HG02885 (cell line): ENCODE measurements around the gene SUN2.

ENCODE experiments used
- ATAC-seq: cut with Tn5 transposase; IDR thresholded peaks from one replicate; pipeline ENCODE4 v1.9.1; 2021; ENCODE audit warnings: mild to moderate bottlenecking; ENCODE audit not compliant: unreplicated experiment, poor library complexity

The SUN2 gene

GRCh38 chr22:38777087-38777671 is 21.4 kb upstream of the SUN2 start:
- ATAC-seq, result no peak

DNA sequence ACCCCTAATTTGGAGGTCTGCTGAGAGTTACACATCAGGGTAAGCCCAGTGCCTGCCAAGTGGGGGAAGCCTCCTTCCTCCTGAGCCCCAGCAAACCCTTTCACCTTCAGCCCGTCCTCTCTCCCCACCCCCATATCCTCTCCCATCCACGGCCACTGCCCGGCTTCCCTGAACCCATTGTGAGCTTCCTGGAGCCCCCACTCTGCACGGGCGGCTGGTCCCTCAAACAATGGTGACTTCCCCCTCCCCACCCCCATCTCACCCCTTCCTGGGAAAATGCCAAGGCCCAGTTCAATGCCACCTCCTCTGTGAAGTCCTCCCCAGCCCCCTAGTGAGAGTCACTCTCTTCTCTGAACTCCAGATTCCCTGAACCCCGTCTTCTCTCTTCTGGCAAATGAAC is 20.3 kb upstream of the SUN2 start:
- no peak for ATAC-seq

DNA sequence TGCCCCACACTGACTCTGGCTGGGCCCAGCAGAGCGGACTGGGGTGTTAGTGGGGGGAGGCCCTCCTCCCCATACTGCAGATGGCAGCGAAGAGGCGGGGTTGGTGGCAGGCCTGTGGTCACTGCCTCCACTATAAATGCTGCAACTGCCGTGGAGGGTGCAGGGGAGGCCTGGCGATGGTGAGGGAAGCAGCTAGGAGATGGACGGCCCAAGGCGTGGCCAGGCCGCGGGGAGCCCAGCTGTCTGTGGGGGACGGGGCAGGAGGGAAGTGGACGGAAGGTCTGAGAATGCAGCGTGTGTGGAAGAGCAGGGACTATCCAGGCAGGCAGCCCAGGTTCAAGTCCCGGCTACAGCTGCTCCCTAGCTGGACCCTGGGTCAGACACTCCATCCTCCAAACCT is 19.9 kb upstream of the SUN2 start:
- ATAC-seq, result no peak

DNA sequence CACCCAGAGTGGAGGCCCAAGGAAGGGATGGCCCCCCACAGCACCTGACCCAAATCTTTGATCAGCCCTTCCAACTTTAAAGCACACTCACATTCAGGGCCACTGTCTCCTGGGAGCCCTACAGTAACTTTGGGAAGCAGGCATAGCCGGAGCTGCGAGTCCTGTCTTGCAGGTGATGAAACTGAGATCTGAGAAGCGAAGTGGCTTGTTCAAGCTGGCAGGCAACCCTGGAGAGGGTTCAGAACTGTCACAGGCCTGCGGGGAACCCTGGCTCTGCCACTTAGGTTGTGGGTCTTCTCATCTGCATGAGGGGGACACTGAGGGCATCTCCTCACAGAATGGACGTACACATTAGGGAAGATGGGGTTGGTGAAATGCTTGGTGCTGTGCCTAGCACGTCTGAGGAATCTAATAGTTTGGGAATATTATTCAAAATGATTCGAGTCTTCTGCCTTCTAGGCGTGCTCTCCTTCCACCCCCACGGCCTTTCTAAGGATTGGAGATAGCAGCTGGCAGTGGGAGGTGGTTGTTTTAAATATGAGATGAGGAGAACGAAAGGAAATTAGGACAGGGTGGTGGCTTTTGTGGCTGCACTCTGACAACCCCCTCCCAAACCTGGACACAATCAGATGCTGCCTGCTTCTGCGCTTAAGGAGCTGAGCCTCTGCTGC is 18.8 kb upstream of the SUN2 start:
- no peak for ATAC-seq

DNA sequence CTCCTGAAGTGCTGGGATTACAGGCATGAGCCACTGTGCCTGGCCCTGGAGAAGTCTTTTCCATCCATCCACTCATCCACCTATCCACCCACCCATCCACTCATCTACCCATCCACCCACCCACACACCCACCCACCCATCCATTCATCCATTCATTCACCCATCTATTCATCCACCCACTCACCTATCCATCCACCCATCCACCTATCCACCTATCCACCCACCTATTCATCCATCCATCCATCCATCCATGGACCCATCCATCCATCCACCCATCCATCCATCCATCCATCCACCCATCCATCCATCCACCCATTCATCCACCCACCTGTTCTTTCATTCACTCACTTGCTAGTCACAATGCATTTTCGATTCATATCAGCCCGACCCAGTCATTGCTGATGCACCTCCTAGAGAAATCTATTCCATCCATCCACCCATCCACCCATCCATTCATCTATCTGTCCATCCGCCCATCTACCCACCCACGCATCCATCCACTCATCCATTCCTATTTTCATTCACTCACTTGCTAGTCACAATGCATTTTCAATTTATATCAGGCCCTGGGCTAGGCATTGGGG is 17.7 kb upstream of the SUN2 start:
- no peak for ATAC-seq

DNA sequence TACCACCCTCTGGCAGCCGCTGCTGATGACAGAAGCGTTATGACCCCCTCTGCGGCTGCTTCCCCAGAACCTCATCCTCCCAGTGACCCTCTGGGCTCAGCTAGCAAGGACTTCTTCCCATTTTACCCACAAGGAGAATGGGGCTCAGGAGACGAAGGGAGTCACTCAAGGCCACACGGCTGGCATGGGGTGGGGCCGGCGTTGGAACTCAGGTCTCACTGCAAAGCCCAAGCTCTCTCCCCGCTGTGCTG is 16.8 kb upstream of the SUN2 start:
- ATAC-seq, result no peak

- no peak for ATAC-seq
Observed at GRCh38 chr22:38770257-38770949, 14.6 kb upstream of the SUN2 start.

- ATAC-seq, result no peak
Observed at GRCh38 chr22:38768036-38768435, 12.2 kb upstream of the SUN2 start.

DNA sequence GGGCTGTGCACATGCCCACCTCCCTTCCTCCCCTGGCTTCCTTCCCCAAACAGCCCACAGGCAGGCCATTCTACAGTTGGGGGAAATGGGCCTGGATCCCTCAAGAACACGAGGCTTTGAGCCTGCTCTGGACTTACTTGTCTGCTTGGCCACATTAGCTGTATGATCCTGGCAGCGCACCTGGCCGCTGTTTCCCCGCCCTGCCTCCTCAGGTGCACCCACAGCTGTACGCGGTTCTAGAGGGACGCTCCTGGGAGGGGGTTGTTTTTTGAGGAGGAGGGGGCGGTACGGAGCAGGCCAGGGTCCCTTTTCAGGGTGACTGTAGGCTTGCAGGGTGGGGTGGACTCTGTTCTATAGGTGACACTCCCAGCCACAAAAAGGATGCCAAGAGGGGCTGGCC is 11.5 kb upstream of the SUN2 start:
- no peak for ATAC-seq

DNA sequence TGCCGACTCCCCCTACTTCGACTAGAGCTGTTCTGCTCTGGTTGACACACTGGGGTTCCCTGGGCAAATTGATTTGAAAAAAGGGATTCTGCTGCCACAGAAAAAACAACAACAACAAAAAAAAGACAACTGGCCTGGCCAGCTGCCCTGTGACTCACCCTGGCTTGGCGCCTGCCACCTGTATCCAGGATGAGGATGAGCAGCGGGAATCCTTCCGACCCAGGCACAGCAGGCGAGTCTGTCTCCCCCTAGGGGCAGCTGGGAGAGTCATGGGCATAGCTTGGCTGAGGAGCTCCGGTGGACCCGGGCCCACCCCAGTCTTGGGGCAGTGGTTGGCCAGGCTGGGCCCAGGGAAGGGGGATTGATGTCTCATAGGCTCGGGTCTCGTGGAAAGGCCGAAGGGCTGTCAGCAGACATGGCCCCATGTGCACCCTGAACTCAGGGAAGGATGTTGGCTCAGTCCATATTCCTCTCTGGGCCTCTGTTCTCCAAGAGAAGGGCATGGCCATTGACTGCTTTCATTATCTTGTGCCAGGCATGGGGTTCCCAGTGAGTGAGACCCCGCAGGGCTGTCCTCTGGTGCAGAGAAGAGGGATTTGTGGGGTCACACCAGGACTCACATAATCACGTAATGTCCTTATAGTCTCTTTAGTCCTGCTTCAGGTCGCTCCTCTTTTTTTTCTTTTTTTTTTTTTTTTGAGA is 10.4 kb upstream of the SUN2 start:
- no peak for ATAC-seq

GRCh38 chr22:38762551-38762983 is 6.8 kb upstream of the SUN2 start:
- ATAC-seq, result no peak

- no peak for ATAC-seq
Observed at GRCh38 chr22:38761202-38762162, 5.7 kb upstream of the SUN2 start.

DNA sequence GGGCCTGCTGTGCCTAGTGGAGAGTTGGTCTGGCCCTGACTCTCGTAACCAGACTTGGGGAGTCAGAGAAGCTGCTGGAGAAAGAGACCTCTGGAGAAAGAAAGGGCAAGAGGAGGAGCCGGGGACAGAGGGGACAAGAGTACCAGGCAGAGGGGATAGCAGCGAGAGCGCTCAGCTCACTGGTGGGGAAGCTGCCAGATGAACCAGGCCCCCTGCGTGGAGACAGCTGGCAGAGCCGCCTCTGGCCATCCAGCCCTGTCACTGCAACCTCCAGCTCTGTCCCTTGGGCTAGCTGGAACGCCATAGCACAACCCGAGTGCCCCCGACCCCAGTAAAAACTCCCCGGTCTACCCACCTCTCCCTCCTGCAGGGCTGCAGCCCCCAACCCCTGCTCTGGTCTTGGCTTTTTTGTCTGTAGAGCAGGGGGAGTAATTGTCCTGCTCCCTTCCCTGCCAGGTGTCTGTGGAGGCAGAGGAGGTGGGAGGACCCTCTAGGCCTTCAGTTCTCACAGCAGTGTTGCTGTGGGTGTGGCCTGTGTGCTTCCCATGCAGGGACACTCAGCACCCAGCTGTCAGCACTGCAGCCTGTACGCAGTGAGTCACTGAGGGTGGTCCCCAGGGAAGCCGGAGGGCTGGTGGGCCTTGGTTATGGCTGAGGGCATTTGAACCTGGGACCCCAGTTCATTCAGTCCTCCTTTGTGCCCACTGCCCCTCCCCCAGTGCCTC is 4.8 kb upstream of the SUN2 start:
- ATAC-seq, result no peak

- ATAC-seq, result no peak
Observed at GRCh38 chr22:38759005-38759404, 3.2 kb upstream of the SUN2 start.

DNA sequence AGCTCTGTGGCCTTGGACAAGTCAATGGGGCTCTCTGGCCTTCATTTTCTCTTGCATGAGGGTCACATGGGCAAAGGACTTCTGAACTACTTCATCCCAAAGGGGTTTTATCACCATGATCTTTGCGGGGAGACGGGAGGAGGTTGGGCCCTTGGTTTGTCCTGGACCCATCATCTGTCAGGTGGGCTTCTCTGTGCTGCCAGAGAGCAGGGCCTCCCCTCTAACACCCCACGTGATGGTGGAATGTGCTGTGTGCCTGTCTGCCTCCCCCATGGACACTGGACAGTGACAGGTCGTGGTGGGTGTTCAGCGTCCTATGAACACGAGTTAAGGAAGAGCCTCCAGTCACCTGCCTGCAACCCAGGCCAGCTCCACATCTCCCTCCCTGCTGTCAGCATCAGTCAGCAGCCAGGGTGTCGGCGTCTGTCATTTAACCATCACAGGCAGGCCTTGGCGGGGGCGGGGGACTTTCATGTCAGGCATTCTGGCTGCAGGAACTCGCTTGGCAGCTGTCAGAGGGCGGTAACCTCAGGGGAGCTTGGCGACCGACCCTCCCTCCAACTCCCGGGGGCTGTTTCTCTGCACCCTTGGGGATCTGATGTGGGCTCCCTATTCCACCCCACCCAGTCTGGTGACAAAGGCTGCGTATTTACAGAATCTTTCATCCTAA is 2.6 kb upstream of the SUN2 start:
- ATAC-seq, result no peak

- no peak for ATAC-seq
Observed at GRCh38 chr22:38757464-38757757, 1.6 kb upstream of the SUN2 start.

DNA sequence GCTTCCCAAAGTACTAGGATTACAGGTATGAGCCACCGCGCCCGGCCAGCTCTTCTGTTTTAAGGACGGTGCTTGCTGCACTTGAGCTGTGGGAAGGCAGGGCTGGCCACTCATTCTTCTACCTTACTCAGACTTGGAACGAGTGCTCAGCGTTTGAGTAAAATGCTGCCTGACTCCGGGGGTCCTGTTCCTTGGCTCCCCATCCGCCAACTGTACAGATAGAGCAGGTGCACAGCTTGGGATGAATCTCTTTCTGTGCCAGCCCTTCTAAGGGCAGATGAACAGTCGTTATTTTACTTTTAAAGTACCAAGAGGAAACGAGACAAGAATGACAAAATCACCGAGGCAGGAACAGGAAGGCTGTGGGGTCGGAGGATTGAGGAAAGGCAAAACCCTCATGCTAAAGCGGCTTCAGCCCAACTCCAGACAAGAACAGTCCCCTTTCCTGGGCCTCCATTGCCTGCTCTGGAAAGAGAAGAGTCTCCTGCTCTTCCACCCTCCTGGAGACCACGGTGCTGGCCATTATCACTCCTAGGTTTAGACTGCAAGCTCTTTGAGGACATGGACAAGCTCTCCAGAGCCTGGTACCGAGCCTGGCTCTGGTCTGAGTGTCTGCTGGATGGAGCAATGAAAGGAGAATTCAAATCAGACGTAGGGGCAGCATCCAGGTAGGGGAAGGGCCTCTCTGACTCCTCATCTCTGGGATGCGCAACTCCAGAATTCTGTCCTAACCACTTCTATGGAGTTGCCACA is 1.1 kb upstream of the SUN2 start:
- no peak for ATAC-seq

DNA sequence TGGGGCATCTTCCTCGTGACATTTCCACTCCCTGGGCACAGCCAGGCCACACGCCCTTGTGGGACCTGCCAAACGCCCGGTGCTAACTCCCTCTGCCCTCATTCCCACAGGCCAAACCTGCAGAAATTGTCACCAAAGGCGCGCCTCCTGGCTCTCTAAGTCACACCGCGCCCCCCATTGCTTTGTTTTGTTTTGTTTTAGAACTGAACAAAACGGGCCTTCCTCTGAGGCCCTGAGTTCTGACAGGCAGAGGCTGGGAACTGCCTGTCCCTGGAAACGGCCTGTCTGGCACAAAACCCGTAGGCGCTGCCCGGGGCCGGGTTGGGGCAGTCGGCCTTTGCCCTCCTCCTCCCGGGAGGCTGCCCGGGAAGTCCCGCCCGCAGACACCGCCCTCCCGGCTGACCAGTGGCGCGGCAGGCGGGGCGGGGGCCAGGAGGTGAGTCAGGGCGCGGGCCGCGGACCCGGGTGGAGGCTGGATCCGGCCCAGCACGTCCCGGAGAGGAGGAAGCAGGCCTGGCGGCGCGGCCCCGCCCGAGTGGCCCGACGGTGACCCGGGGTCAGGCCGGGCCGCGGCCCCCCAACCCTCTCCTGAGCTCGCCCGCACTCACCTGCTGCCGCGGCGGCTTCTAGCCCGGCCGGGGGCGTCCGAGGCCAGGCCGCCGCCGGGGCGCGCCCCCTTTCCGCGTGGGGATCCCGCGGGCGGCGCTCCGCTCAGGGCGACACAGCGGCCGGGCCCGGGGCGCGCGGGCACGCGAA is 465 bp downstream of the SUN2 start:
- peak; percentile 33 for ATAC-seq
